Sigmoid colon (tissue), 4 donors: Measurements from ENCODE around the gene TAP2.

Source experiments
- CTCF ChIP-seq, 4 experiments: fragments of 450-650 bp in 3 of 4; fragments of 200-600 bp in 1 of 4; IDR thresholded peaks; one replicate each; pipeline ENCODE4 v1.5.1; 2016 to 2019; ENCODE audit warnings: antibody characterized with exemption in 4 of 4, mild to moderate bottlenecking in 3 of 4, moderate library complexity in 2 of 4
- EP300 ChIP-seq, 4 donors: sonication (generic); formaldehyde crosslinking; IDR thresholded peaks; one replicate each; pipeline ENCODE4 v1.6.1; 2017; ENCODE audit warnings: antibody characterized with exemption in 4 of 4
- POLR2A ChIP-seq, 2 donors: fragments of 450-650 bp; IDR thresholded peaks; one replicate each; pipeline ENCODE4 v1.6.1; 2016; ENCODE audit warnings: antibody characterized with exemption in 2 of 2, mild to moderate bottlenecking in 2 of 2, moderate library complexity in 2 of 2
- POLR2AphosphoS5 ChIP-seq, 4 donors: sonication (generic); formaldehyde crosslinking; IDR thresholded peaks; one replicate each; pipeline ENCODE4 v1.6.1; 2017; ENCODE audit warnings: antibody characterized with exemption in 4 of 4

- TF ChIP-seq POLR2A (IDR thresholded peaks at IDR 0.05) (no peak), CTCF (IDR thresholded peaks at IDR 0.05) (no peak), POLR2AphosphoS5 (IDR thresholded peaks at IDR 0.05) (no peak), EP300 (IDR thresholded peaks at IDR 0.05) (no peak)
Observed at GRCh38 chr6:32867554-32868256, 29.2 kb upstream of the TAP2 start.
